Measurements from ENCODE around the gene OMD. TPM values are rescaled to one million over a fixed set of nuclear protein-coding genes. Genes with fewer than 3 reads are reported as not detected.

The OMD gene, protein sequence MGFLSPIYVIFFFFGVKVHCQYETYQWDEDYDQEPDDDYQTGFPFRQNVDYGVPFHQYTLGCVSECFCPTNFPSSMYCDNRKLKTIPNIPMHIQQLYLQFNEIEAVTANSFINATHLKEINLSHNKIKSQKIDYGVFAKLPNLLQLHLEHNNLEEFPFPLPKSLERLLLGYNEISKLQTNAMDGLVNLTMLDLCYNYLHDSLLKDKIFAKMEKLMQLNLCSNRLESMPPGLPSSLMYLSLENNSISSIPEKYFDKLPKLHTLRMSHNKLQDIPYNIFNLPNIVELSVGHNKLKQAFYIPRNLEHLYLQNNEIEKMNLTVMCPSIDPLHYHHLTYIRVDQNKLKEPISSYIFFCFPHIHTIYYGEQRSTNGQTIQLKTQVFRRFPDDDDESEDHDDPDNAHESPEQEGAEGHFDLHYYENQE
- 0.08 TPM in 1 of 2 replicates, not detected in the other for total RNA-seq (2014; rRNA removed; shearing (Covaris generic))

DNA sequence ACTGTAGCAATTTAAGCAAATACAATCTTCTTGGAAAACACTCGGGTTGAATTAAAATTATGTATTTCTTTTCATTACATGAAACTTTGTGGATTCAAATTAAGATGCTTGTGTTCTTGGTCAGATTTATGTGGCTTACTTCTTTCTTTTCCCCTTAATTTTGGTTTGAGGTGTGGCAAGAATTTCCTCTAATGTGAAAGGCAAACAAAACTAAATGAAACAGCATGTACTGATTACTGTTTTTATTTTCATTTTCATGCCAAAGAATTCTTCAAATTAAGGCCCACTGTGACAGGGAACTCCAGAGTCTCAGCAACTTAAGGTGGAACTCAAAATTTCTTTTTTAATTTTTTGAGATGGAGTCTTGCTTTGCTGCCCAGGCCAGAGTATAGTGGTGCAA is at the start of gene OMD:
Gene OMD (minus strand): TSS at position 132 of the 400 bp plus-strand sequence. CDS start 6,913 bp downstream, outside the sequence.
- Histone ChIP-seq H3K27ac (peak within 1 kb of the TSS; percentile 40; the same call in 1 of the 2 replicates), H3K27me3 (no peaks in the 10 kb centered on the region), H3K36me3 (no peaks in the 10 kb centered on the region), H3K4me3 (no peak within 1 kb of the TSS), H3K9me3 (replicated peaks) (no peaks in the 10 kb centered on the region), H3K4me1 (peaks cover 10% of the 10 kb centered on the region; the same call in 1 of the 2 replicates)
- no peak for DNase-seq

DNA sequence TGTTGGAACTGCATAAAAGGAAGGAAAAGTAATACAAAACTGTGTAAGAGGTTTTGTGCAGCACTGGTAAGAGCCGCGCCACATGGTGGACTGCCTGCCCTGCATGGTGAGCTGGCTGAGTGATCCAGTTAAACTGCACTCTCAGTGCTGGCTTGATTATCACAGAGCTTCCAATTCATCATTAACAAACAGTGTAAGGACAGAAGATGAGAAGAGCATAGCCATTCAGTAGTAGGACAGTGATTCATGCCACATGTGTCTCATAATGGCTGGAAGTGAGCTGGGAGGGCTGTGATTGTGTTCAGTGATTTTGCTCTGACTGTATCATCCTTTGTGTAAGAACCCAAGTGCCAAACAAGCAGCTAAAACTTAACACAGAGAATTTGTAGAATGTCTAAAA is 43.9 kb upstream of the OMD start:
- H3K9me3 ChIP-seq (replicated peaks) = no peaks in the 10 kb centered on the region
- no peaks in the 10 kb centered on the region for H3K27me3 ChIP-seq
- H3K4me3 ChIP-seq = no peak overlapping the region
- H3K36me3 ChIP-seq = no peaks in the 10 kb centered on the region
- no peak overlapping the region for H3K27ac ChIP-seq
- DNase-seq = no peak
- H3K4me1 ChIP-seq = no peaks in the 10 kb centered on the region

DNA sequence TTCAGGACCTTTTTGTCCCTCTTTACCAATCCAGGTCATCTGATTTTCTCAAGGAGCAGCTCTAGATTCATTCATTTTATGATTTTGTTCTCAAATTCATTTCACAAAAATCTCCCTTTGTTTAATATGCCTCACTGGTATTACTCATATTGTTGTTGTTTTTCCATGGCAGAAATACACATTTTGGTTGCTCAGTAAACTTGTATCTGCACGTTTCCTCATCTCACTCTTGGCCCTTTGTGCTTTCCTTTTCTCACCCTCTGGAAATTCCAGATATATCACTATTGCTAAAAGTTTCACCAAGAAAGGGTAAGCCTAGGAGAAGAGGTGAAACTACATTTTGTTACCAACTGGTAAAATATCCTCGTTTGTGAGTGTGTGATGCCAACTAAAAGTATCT is 43.2 kb upstream of the OMD start:
- DNase-seq = no peak
- no peaks in the 10 kb centered on the region for H3K4me1 ChIP-seq
- H3K36me3 ChIP-seq = no peaks in the 10 kb centered on the region
- no peaks in the 10 kb centered on the region for H3K9me3 ChIP-seq (replicated peaks)
- H3K27me3 ChIP-seq = no peaks in the 10 kb centered on the region
- no peak overlapping the region for H3K27ac ChIP-seq
- H3K4me3 ChIP-seq = no peak overlapping the region

DNA sequence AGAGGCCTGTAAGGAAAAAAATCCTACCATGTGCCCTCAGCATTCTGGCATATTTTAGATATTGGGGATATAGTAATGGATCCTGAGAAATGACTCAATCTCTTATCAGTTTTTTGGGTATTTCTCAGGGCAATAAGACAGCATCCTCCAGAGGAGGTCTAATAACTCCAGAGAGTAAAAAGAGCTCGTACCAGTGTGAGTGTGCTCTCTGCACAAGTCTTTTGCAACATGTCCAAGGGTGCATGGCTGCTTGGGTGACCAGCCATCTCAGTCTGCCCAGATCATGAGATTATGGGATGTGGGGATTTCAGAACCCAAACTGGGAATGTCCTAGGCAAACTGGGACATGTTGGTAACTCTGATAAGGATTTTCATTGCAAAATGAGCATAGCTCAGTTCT is 42.8 kb upstream of the OMD start:
- Histone ChIP-seq H3K27ac (no peak overlapping the region), H3K36me3 (no peaks in the 10 kb centered on the region)

DNA sequence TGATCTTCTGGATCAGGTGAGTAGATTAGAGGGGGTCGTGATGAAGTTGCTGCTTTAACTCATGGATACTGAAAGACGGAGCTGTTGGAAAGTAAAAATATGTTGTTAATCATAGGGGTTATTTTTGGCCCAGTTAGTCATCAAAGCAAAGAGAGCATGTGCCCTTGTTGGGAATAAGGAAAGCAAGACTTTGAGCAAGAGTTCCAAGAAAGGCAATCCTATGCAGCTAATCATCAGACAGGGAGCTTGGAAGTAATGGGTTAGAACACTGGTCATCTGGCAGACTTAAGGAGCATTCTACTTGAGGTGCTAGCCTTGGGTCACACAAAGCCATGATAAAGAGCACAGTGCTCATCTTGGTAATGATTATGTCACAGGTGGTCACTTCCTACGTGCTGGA is 39.7 kb upstream of the OMD start:
- H3K27me3 ChIP-seq = no peaks in the 10 kb centered on the region
- H3K4me3 ChIP-seq = no peak overlapping the region
- H3K36me3 ChIP-seq = no peaks in the 10 kb centered on the region
- no peaks in the 10 kb centered on the region for H3K9me3 ChIP-seq (replicated peaks)
- no peak overlapping the region for H3K27ac ChIP-seq
- H3K4me1 ChIP-seq = no peaks in the 10 kb centered on the region
- no peak for DNase-seq

More for the DNA sequence above, 42.8 kb upstream of the OMD start:
- no peaks in the 10 kb centered on the region for H3K4me1 ChIP-seq
- H3K27me3 ChIP-seq = no peaks in the 10 kb centered on the region
- no peak overlapping the region for H3K4me3 ChIP-seq
- DNase-seq = no peak
- H3K9me3 ChIP-seq (replicated peaks) = no peaks in the 10 kb centered on the region

DNA sequence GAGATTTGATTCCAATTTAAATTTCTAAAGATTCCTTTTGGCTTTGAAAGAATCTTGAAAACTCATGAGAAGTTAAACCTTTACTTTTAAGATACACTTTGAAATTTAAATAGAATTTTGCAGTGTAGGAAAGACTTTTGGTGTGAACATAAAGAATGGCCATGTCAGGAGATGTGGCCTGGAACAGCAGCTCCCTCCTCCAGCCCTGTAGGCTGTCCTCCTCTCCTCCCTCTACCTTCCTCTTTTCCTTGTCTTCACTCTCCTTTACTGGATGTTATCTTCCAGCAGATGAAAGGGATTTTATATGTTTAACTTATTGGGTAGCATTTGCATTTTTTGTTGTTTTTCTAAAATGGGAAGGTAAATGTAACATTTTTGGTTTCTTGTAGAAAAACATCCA is 39.1 kb upstream of the OMD start:
- no peak for DNase-seq
- no peak overlapping the region for H3K27ac ChIP-seq
- H3K27me3 ChIP-seq = no peaks in the 10 kb centered on the region
- no peaks in the 10 kb centered on the region for H3K36me3 ChIP-seq
- no peaks in the 10 kb centered on the region for H3K4me1 ChIP-seq
- no peaks in the 10 kb centered on the region for H3K9me3 ChIP-seq (replicated peaks)
- H3K4me3 ChIP-seq = no peak overlapping the region

DNA sequence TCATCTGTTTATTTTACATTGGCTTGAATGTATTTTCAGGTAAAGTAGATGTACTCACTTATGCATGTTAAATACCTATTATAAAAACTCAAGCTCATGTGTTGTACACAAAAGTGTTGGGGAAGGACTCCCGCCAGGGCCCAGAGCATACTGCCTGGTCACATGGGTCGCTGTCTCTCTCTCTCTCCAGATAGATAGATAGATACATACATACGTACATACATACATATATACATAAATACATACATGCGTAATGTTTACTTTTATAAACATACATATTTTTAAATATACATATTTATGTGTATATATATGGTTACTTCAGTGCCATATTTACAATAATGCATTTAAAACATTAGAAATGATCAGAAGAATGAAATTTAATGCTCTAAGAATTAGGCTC is 33.3 kb upstream of the OMD start:
- no peak for DNase-seq
- Histone ChIP-seq H3K9me3 (replicated peaks) (no peaks in the 10 kb centered on the region), H3K36me3 (no peaks in the 10 kb centered on the region), H3K4me1 (no peaks in the 10 kb centered on the region), H3K4me3 (no peak overlapping the region), H3K27ac (no peak overlapping the region), H3K27me3 (no peaks in the 10 kb centered on the region)

DNA sequence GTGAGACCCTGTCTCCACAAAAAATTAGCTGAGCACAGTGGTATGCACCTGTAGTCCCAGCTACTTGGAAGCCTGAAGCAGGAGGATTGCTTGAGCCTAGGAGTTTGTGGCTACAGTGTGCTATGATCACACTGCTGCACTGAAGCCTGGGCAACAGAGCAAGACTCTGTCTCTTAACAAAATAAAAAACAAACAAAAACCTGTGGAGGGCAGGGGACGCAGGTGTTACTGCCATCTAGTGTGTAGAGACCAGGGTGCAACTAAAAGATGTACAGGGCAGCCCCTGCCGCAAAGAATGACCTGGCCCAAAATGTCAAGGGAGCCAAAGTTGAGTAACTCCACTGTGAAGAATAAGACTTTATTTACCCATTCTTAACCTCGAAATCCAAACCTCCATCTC is 30.9 kb upstream of the OMD start:
- H3K4me3 ChIP-seq = no peak overlapping the region
- H3K27ac ChIP-seq = no peak overlapping the region
- DNase-seq = peak in 1 of 2 experiments; percentile 14
- no peaks in the 10 kb centered on the region for H3K9me3 ChIP-seq (replicated peaks)
- no peaks in the 10 kb centered on the region for H3K36me3 ChIP-seq
- no peaks in the 10 kb centered on the region for H3K4me1 ChIP-seq
- no peaks in the 10 kb centered on the region for H3K27me3 ChIP-seq

DNA sequence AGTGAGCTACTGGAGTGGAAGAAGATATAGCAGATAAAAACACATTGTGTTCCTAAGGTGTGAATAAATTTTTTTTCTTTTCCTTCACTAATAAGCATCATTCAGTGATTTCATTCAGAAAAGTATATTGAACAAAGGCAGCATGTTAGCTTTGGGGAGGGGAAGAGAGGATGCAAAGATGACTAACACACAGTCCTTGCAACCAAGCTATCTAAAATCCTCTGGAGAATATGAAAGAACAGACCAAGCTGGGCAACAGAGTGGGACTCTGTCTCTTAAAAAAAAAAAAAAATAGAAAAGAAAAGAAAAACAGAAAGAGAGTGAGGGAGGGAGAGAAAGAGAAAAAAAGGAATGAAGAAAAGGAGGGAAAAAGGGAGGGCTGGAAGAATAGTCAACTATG is 22.3 kb upstream of the OMD start:
- Histone ChIP-seq H3K4me1 (no peaks in the 10 kb centered on the region), H3K36me3 (no peaks in the 10 kb centered on the region), H3K9me3 (replicated peaks) (no peaks in the 10 kb centered on the region), H3K27ac (no peak overlapping the region), H3K27me3 (no peaks in the 10 kb centered on the region), H3K4me3 (no peak overlapping the region)
- no peak for DNase-seq

DNA sequence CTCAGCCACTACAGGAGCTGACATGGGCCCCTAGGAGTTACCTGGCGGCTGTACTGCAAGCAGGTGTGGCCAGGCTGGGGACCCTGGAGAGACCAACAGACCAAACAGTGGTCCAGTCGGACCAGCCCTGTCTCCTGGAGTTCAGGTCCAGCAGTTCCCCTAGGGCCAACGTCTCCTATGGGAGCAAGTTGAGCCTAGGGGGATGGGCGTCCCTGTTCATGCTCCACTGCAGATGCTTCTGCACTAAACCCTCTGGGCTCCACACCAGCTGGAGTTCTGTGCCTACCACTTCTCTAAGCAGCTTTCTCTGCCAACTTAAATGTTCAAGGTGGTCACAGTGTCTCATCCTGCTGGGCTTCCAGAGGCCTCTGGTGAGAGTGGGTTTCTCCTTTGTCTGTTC is 20.6 kb upstream of the OMD start:
- no peak overlapping the region for H3K27ac ChIP-seq
- H3K4me1 ChIP-seq = no peaks in the 10 kb centered on the region
- no peaks in the 10 kb centered on the region for H3K27me3 ChIP-seq
- H3K9me3 ChIP-seq (replicated peaks) = no peaks in the 10 kb centered on the region
- no peak overlapping the region for H3K4me3 ChIP-seq
- no peaks in the 10 kb centered on the region for H3K36me3 ChIP-seq
- DNase-seq = no peak

DNA sequence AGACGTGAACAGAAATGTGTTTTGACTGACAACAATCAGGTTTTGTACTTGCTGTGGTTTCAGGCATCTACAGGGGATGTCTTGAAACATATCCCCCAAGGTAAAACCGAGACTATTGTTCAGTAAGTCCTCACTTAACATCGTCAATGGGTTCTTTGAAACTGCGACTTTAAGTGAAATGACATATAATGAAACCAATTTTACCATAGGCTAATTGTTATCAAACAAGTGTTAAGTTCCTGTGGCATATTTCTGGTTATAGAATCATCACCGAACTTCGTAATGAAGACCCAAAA is 16.4 kb upstream of the OMD start:
- Histone ChIP-seq H3K36me3 (no peaks in the 10 kb centered on the region), H3K4me3 (no peak overlapping the region), H3K27me3 (no peaks in the 10 kb centered on the region), H3K4me1 (no peaks in the 10 kb centered on the region), H3K9me3 (replicated peaks) (no peaks in the 10 kb centered on the region), H3K27ac (no peak overlapping the region)
- DNase-seq = no peak

DNA sequence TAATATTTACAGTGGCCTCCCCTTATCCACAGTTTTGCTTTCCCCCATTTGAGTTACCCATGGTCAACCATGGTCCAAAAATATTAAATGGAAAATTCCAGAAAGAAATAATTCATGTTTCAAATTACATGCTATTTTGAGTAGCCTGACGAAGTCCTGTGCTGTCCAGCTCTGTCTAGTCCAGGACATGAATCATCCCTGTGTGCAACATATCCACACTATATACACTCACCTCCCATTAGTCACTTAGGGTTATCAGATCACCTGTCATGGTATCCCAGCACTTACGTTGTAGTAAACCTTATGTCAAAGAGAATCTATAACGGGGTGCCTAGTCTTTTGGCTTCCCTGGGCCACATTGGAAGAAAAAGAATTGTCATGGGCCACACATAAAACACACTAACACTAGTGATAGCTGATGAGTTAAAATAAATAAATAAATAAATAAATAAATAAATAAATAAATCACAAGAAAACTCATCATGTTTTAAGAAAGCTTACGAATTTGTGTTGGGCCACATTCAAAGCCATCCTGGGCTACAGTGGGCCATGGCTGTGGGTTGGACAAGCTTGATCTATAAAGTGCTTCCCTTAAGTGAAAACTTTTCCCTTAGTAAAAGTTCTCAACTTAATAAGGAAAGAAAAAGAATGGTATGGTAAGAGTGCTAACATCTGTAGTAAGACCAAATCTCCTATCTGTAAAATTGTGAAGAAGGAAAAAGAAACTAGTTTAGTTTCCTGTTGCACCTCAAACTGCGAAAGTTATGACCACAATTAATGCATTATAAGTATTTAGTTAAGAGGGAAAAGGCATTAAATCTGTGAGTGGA is 15.9 kb upstream of the OMD start:
- Histone ChIP-seq H3K4me3 (no peak overlapping the region), H3K27me3 (no peaks in the 10 kb centered on the region), H3K27ac (no peak overlapping the region), H3K9me3 (replicated peaks) (no peaks in the 10 kb centered on the region), H3K4me1 (no peaks in the 10 kb centered on the region), H3K36me3 (no peaks in the 10 kb centered on the region)
- DNase-seq = no peak

DNA sequence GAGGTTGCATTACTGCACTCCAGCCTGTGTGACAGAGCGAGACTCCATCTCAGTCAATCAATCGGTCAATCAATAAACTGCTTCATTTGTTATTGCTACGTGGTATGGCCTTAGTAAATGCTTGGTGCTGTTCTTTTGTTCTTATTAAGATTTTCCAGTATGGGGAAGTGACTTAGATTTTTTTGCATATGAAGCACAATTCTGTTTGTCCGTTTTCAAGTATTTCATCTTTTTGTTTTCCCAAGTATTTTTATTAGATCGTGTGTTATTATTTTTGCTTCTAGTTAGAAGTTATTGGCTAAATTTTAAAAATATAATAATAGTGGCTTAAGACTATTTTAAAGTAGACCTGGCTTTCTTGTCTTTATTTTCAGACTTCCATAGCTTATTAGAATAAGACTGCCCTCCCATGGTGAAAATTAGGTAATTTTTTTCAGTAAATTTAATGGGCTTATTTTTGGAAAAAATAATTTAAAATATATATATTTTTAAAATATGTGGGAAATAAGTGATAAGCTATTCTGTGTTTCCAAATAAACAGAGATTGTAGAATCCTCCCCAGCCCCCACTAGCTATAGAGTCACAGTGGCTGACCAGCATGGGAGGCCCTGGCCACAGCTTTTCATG is 14.7 kb upstream of the OMD start:
- no peaks in the 10 kb centered on the region for H3K4me1 ChIP-seq
- no peak for DNase-seq
- H3K36me3 ChIP-seq = no peaks in the 10 kb centered on the region
- H3K4me3 ChIP-seq = no peak overlapping the region
- H3K27ac ChIP-seq = no peak overlapping the region
- H3K27me3 ChIP-seq = no peaks in the 10 kb centered on the region
- H3K9me3 ChIP-seq (replicated peaks) = no peaks in the 10 kb centered on the region

DNA sequence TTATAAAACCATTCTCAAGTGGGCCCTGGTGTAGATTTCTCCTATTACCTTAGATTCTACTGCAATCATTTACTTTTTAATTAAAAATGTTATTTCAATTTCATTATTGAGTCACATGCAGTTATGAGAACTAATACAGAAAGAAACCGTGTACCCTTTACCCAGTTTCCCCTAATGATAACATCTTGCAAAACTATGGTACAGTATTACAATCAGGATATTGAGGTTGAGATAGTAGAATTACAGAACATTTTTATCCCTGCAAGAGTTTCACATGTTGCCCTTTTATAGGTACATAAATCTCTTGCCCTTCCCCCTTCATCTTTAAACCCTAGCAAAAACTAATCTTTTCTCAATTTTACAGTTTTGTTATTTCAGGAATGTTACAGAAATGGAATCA is 11.0 kb upstream of the OMD start:
- Histone ChIP-seq H3K36me3 (no peaks in the 10 kb centered on the region), H3K27ac (no peak overlapping the region), H3K4me3 (no peak overlapping the region), H3K4me1 (peaks cover 2% of the 10 kb centered on the region), H3K27me3 (no peaks in the 10 kb centered on the region), H3K9me3 (replicated peaks) (no peaks in the 10 kb centered on the region)
- no peak for DNase-seq

DNA sequence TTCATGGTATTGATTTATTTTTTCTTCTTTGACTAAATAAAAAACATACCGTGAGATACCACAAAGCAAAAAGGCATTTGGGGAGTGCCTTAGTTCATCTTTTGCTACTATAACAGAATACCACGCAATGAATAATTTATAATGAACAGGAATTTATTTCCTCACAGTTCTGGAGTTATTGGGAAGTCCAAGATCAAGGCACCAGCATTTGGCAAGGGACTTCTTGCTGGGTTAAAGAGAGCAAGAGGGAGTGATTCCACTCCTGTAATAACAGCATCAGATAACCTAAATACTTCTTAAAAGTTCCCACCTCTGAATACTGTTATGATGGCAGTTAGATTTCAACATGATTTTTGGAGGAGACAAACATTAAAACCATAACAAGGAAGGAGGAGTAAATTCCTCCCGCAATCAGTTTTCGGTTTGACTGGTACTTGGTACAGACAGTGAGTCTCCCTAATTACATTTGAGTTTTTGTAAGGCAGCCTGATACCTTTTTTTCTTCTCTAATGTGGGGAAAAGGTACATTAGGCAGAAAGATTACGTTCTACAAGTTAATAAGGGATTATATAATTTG is 8.8 kb upstream of the OMD start:
- Histone ChIP-seq H3K27me3 (no peaks in the 10 kb centered on the region), H3K9me3 (replicated peaks) (no peaks in the 10 kb centered on the region), H3K36me3 (no peaks in the 10 kb centered on the region), H3K4me1 (peaks cover 9% of the 10 kb centered on the region), H3K27ac (no peak overlapping the region), H3K4me3 (no peak overlapping the region)
- no peak for DNase-seq

Data from SJCRH30 (cell line).